Gastrocnemius medialis (tissue), 4 donors: ENCODE measurements around the gene SERINC5. TPM values are rescaled to one million over a fixed set of nuclear protein-coding genes. Genes with fewer than 3 reads are reported as not detected.

Experiments
- ATAC-seq, 2 donors: fragments of 150-250 bp; one replicate each; pipeline ENCODE4 v1.9.1; 2016
- DNase-seq, 2 donors: peaks; one replicate each; pipeline ENCODE4 v3.0.0-alpha.2; 2019
- H3K27ac ChIP-seq, 4 donors: fragments of 200-600 bp; sonication (generic); 1 replicate in 1 of 4; 2 replicates in 3 of 4; pipeline ENCODE4 v1.5.1; 2016 to 2018; ENCODE audit warnings: mild to moderate bottlenecking in 2 of 4, moderate library complexity in 1 of 4
- H3K27me3 ChIP-seq, 3 donors: fragments of 200-600 bp; sonication (generic) in 2 of 3; 1 replicate in 1 of 3; 2 replicates in 2 of 3; pipeline versions ENCODE4 v1.5.1 to v1.6.0; 2016 to 2019; ENCODE audit warnings: mild to moderate bottlenecking in 1 of 3, moderate library complexity in 1 of 3
- H3K36me3 ChIP-seq, 2 donors: fragments of 200-600 bp; sonication (generic) in 1 of 2; one replicate each; pipeline ENCODE4 v1.5.1; 2017 to 2018
- H3K4me1 ChIP-seq, 2 donors: fragments of 200-600 bp; sonication (generic) in 1 of 2; one replicate each; pipeline ENCODE4 v1.5.1; 2016 to 2017; ENCODE audit warnings: mild to moderate bottlenecking in 2 of 2
- H3K4me3 ChIP-seq, 4 donors: fragments of 200-600 bp; sonication (generic) in 3 of 4; 1 replicate in 1 of 4; 2 replicates in 3 of 4; pipeline ENCODE4 v1.5.1; 2016 to 2019; ENCODE audit warnings: mild to moderate bottlenecking in 2 of 4
- H3K9me3 ChIP-seq, 3 donors: fragments of 200-600 bp; sonication (generic) in 2 of 3; 1 replicate in 1 of 3; 2 replicates in 2 of 3; pipeline ENCODE4 v1.5.1; 2016 to 2019
- CTCF ChIP-seq, 5 experiments: fragments of 450-650 bp in 3 of 5; fragments of 200-600 bp in 2 of 5; sonication (generic) in 2 of 5; IDR thresholded peaks in 4 of 5; conservative IDR thresholded peaks in 1 of 5; 1 replicate in 4 of 5; 2 replicates in 1 of 5; pipeline ENCODE4 v1.5.1; 2016 to 2019; ENCODE audit warnings: antibody characterized with exemption in 5 of 5, mild to moderate bottlenecking in 3 of 5, moderate library complexity in 3 of 5
- POLR2A ChIP-seq, 2 donors: fragments of 450-650 bp; IDR thresholded peaks; one replicate each; pipeline ENCODE4 v1.6.1; 2017; ENCODE audit warnings: antibody characterized with exemption in 2 of 2, mild to moderate bottlenecking in 2 of 2, moderate library complexity in 2 of 2
- in situ Hi-C, 4 donors: fragments of 200-750 bp; cut with MboI; loops; one replicate each; pipeline versions ENCODE4 v1.15.0 to v1.8.0; 2017; ENCODE audit warnings: low sequenced_read_pairs in 4 of 4
- intact Hi-C: fragments of 100-400 bp; cut with DNase I; formaldehyde crosslinking; loops from one replicate; pipeline ENCODE4 v1.15.1; 2023; ENCODE audit warnings: low total_unique reads
- total RNA-seq, 4 donors: library from RNA; depleted of rRNA; stranded (reverse); fragments of >200 nt; gene quantifications; one replicate each; pipeline versions ENCODE4 v1.1.0 to v1.2.3, GENCODE V29; 2016

The SERINC5 gene
- total RNA-seq, 4 donors from 2014 or later: 1.4 to 5.3 (median 3.0) TPM

GRCh38 chr5:80284720-80285119 is 28.9 kb upstream of the SERINC5 start:
- Histone ChIP-seq H3K36me3 (no peaks in the 10 kb centered on the region), H3K27ac (no peak overlapping the region), H3K27me3 (no peaks in the 10 kb centered on the region), H3K4me1 (no peaks in the 10 kb centered on the region), H3K9me3 (no peaks in the 10 kb centered on the region), H3K4me3 (no peak overlapping the region)
- in situ Hi-C loops: loop anchor here in 1 of 4 donors (10.0 kb wide), 1 partner anchor 180 kb away; no protein-coding TSS in a partner anchor
- no peak for ATAC-seq
- intact Hi-C loops: no loop called here
- no peak for DNase-seq
- TF ChIP-seq POLR2A (IDR thresholded peaks at IDR 0.05): no peak

- Histone ChIP-seq H3K9me3 (no peaks in the 10 kb centered on the region), H3K4me3 (no peak overlapping the region), H3K36me3 (no peaks in the 10 kb centered on the region), H3K27me3 (no peaks in the 10 kb centered on the region), H3K4me1 (no peaks in the 10 kb centered on the region), H3K27ac (no peak overlapping the region)
- no peak for ATAC-seq
- TF ChIP-seq POLR2A (IDR thresholded peaks at IDR 0.05) (no peak), CTCF (IDR thresholded peaks at IDR 0.05 in 4 of 5, conservative IDR thresholded peaks at IDR 0.05 in 1 of 5) (no peak)
- in situ Hi-C loops (loop anchor here in 1 of 4 donors (10.0 kb wide), 1 partner anchor 179 kb away; no protein-coding TSS in a partner anchor), intact Hi-C loops (no loop called here)
- no peak for DNase-seq
Measured at GRCh38 chr5:80283360-80283759, 27.5 kb upstream of the SERINC5 start.

GRCh38 chr5:80282054-80282453 is 26.2 kb upstream of the SERINC5 start:
- no peaks in the 10 kb centered on the region for H3K36me3 ChIP-seq
- H3K27me3 ChIP-seq: no peaks in the 10 kb centered on the region
- H3K4me3 ChIP-seq: no peak overlapping the region
- in situ Hi-C loops (loop anchor here in 1 of 4 donors (10.0 kb wide), 1 partner anchor 177 kb away; no protein-coding TSS in a partner anchor), intact Hi-C loops (no loop called here)
- no peak for ATAC-seq
- no peaks in the 10 kb centered on the region for H3K9me3 ChIP-seq
- no peak overlapping the region for H3K27ac ChIP-seq
- no peaks in the 10 kb centered on the region for H3K4me1 ChIP-seq
- DNase-seq: no peak
- TF ChIP-seq CTCF (IDR thresholded peaks at IDR 0.05 in 4 of 5, conservative IDR thresholded peaks at IDR 0.05 in 1 of 5): no peak
- TF ChIP-seq POLR2A (IDR thresholded peaks at IDR 0.05): no peak

- no peaks in the 10 kb centered on the region for H3K27me3 ChIP-seq
- H3K4me3 ChIP-seq: no peak overlapping the region
- intact Hi-C loops: no loop called here
- no peaks in the 10 kb centered on the region for H3K9me3 ChIP-seq
- DNase-seq (no peak), ATAC-seq (no peak)
- in situ Hi-C loops: loop anchor here in 2 of 4 donors (10.0 kb wide), 1 partner anchor 182 kb away; no protein-coding TSS in a partner anchor
- no peak for TF ChIP-seq POLR2A (IDR thresholded peaks at IDR 0.05)
- no peak for TF ChIP-seq CTCF (IDR thresholded peaks at IDR 0.05 in 4 of 5, conservative IDR thresholded peaks at IDR 0.05 in 1 of 5)
- no peaks in the 10 kb centered on the region for H3K36me3 ChIP-seq
- H3K27ac ChIP-seq: no peak overlapping the region
- no peaks in the 10 kb centered on the region for H3K4me1 ChIP-seq
Measured at GRCh38 chr5:80277191-80277590, 21.3 kb upstream of the SERINC5 start.

- in situ Hi-C loops: loop anchor here in 2 of 4 donors (10.0 kb wide), 1 partner anchor 181 kb away; no protein-coding TSS in a partner anchor
- intact Hi-C loops: no loop called here
- DNase-seq: no peak
- Histone ChIP-seq H3K27me3 (no peaks in the 10 kb centered on the region), H3K9me3 (no peaks in the 10 kb centered on the region), H3K4me1 (no peaks in the 10 kb centered on the region), H3K4me3 (no peak overlapping the region), H3K36me3 (no peaks in the 10 kb centered on the region), H3K27ac (no peak overlapping the region)
- ATAC-seq: no peak
- no peak for TF ChIP-seq CTCF (IDR thresholded peaks at IDR 0.05 in 4 of 5, conservative IDR thresholded peaks at IDR 0.05 in 1 of 5)
- TF ChIP-seq POLR2A (IDR thresholded peaks at IDR 0.05): no peak
Measured at GRCh38 chr5:80276186-80276585, 20.3 kb upstream of the SERINC5 start.
